ENCODE results near the gene GALNTL6.
"Not testable (repeated sequence)": the region's sequence is repeated elsewhere in the genome, so short reads cannot be mapped to it uniquely, and the experiment has no call there.

GALNTL6 gene

GRCh38 chr4:173041482-173041881 is 1228.3 kb downstream of the GALNTL6 start:
- ATAC-seq, result no peak
- no peaks in the 10 kb centered on the region for H3K4me1 Mint-ChIP-seq
- no peak for DNase-seq
- no peak overlapping the region for H3K27ac Mint-ChIP-seq
- H3K4me3 Mint-ChIP-seq, result no peak overlapping the region
- peaks cover 22% of the 10 kb centered on the region for H3K27me3 Mint-ChIP-seq
- no peaks in the 10 kb centered on the region for H3K9me3 Mint-ChIP-seq

- not testable (repeated sequence) for H3K27ac Mint-ChIP-seq, H3K4me1 Mint-ChIP-seq, ATAC-seq, H3K9me3 Mint-ChIP-seq, H3K4me3 Mint-ChIP-seq, DNase-seq
- peaks cover 22% of the 10 kb centered on the region for H3K27me3 Mint-ChIP-seq
These were observed 1228.9 kb downstream of the GALNTL6 start for GRCh38 chr4:173042139-173042538.

- Mint-ChIP-seq H3K4me1 (no peaks in the 10 kb centered on the region), H3K27me3 (peaks cover 14% of the 10 kb centered on the region), H3K4me3 (no peak overlapping the region), H3K9me3 (no peaks in the 10 kb centered on the region), H3K27ac (no peak overlapping the region)
- ATAC-seq, result no peak
- no peak for DNase-seq
These were observed 1231.1 kb downstream of the GALNTL6 start for GRCh38 chr4:173044340-173044739.

- H3K4me3 Mint-ChIP-seq, result no peak overlapping the region
- H3K27ac Mint-ChIP-seq, result no peak overlapping the region
- ATAC-seq (no peak), DNase-seq (no peak)
- peaks cover 14% of the 10 kb centered on the region for H3K27me3 Mint-ChIP-seq
- H3K4me1 Mint-ChIP-seq, result no peaks in the 10 kb centered on the region
- H3K9me3 Mint-ChIP-seq, result no peaks in the 10 kb centered on the region
These were observed 1232.4 kb downstream of the GALNTL6 start for GRCh38 chr4:173045571-173045970.

- Mint-ChIP-seq H3K4me3 (no peak overlapping the region), H3K27ac (no peak overlapping the region), H3K27me3 (peaks cover 14% of the 10 kb centered on the region), H3K4me1 (no peaks in the 10 kb centered on the region), H3K9me3 (no peaks in the 10 kb centered on the region)
- ATAC-seq, result no peak
- DNase-seq, result no peak
These were observed 1232.9 kb downstream of the GALNTL6 start for GRCh38 chr4:173046144-173046543.

- no peak for ATAC-seq
- DNase-seq, result no peak
- no peak overlapping the region for H3K27ac Mint-ChIP-seq
- no peaks in the 10 kb centered on the region for H3K4me1 Mint-ChIP-seq
- H3K9me3 Mint-ChIP-seq, result no peaks in the 10 kb centered on the region
- H3K27me3 Mint-ChIP-seq, result peaks cover 14% of the 10 kb centered on the region
- no peak overlapping the region for H3K4me3 Mint-ChIP-seq
These were observed 1233.6 kb downstream of the GALNTL6 start for GRCh38 chr4:173046818-173047217.

- Mint-ChIP-seq H3K27ac (no peak overlapping the region), H3K27me3 (no peaks in the 10 kb centered on the region), H3K9me3 (no peaks in the 10 kb centered on the region), H3K4me3 (no peak overlapping the region), H3K4me1 (no peaks in the 10 kb centered on the region)
- DNase-seq (no peak), ATAC-seq (no peak)
These were observed 1238.0 kb downstream of the GALNTL6 start for GRCh38 chr4:173051232-173051631.

GRCh38 chr4:173051716-173052115 is 1238.5 kb downstream of the GALNTL6 start:
- no peaks in the 10 kb centered on the region for H3K4me1 Mint-ChIP-seq
- no peaks in the 10 kb centered on the region for H3K27me3 Mint-ChIP-seq
- DNase-seq, result no peak
- ATAC-seq, result no peak
- no peak overlapping the region for H3K27ac Mint-ChIP-seq
- H3K9me3 Mint-ChIP-seq, result no peaks in the 10 kb centered on the region
- no peak overlapping the region for H3K4me3 Mint-ChIP-seq

GRCh38 chr4:173052439-173052838 is 1239.2 kb downstream of the GALNTL6 start:
- DNase-seq (no peak), ATAC-seq (no peak)
- no peak overlapping the region for H3K27ac Mint-ChIP-seq
- no peaks in the 10 kb centered on the region for H3K4me1 Mint-ChIP-seq
- no peaks in the 10 kb centered on the region for H3K9me3 Mint-ChIP-seq
- H3K27me3 Mint-ChIP-seq, result no peaks in the 10 kb centered on the region
- no peak overlapping the region for H3K4me3 Mint-ChIP-seq

GRCh38 chr4:173056271-173056670 is 1243.1 kb downstream of the GALNTL6 start:
- Mint-ChIP-seq H3K27ac (no peak overlapping the region), H3K4me3 (no peak overlapping the region), H3K4me1 (no peaks in the 10 kb centered on the region), H3K27me3 (no peaks in the 10 kb centered on the region), H3K9me3 (no peaks in the 10 kb centered on the region)
- ATAC-seq, result no peak
- no peak for DNase-seq

GRCh38 chr4:173056710-173057109 is 1243.5 kb downstream of the GALNTL6 start:
- H3K27me3 Mint-ChIP-seq, result no peaks in the 10 kb centered on the region
- no peak overlapping the region for H3K4me3 Mint-ChIP-seq
- ATAC-seq (no peak), DNase-seq (no peak)
- no peak overlapping the region for H3K27ac Mint-ChIP-seq
- H3K4me1 Mint-ChIP-seq, result no peaks in the 10 kb centered on the region
- H3K9me3 Mint-ChIP-seq, result no peaks in the 10 kb centered on the region

GRCh38 chr4:173057442-173057841 is 1244.2 kb downstream of the GALNTL6 start:
- H3K4me1 Mint-ChIP-seq, result no peaks in the 10 kb centered on the region
- DNase-seq, result no peak
- H3K9me3 Mint-ChIP-seq, result no peaks in the 10 kb centered on the region
- no peak overlapping the region for H3K27ac Mint-ChIP-seq
- no peak overlapping the region for H3K4me3 Mint-ChIP-seq
- ATAC-seq, result no peak
- no peaks in the 10 kb centered on the region for H3K27me3 Mint-ChIP-seq

GRCh38 chr4:173057901-173058300 is 1244.7 kb downstream of the GALNTL6 start:
- Mint-ChIP-seq H3K27me3 (no peaks in the 10 kb centered on the region), H3K27ac (no peak overlapping the region), H3K9me3 (peaks cover 0 to 4% of the 10 kb centered on the region in 2 donors), H3K4me3 (no peak overlapping the region), H3K4me1 (no peaks in the 10 kb centered on the region)
- ATAC-seq (no peak), DNase-seq (no peak)

- Mint-ChIP-seq H3K27ac (no peak overlapping the region), H3K4me1 (no peaks in the 10 kb centered on the region), H3K4me3 (no peak overlapping the region), H3K9me3 (peaks cover 19 to 23% of the 10 kb centered on the region in 2 donors), H3K27me3 (no peaks in the 10 kb centered on the region)
- DNase-seq (no peak), ATAC-seq (no peak)
These were observed 1248.0 kb downstream of the GALNTL6 start for GRCh38 chr4:173061160-173061559.

- Mint-ChIP-seq H3K4me3 (no peak overlapping the region), H3K4me1 (no peaks in the 10 kb centered on the region), H3K9me3 (peaks cover 18 to 31% of the 10 kb centered on the region in 2 donors), H3K27me3 (no peaks in the 10 kb centered on the region), H3K27ac (no peak overlapping the region)
- no peak for DNase-seq
- no peak for ATAC-seq
These were observed 1260.8 kb downstream of the GALNTL6 start for GRCh38 chr4:173073939-173074500.

- no peak for DNase-seq
These were observed 1261.3 kb downstream of the GALNTL6 start for GRCh38 chr4:173074501-173074946.

More at GRCh38 chr4:173074501-173074946, 1261.3 kb downstream of the GALNTL6 start:
- Mint-ChIP-seq H3K4me3 (no peak overlapping the region), H3K27me3 (no peaks in the 10 kb centered on the region), H3K9me3 (peaks cover 13 to 28% of the 10 kb centered on the region in 2 donors), H3K4me1 (no peaks in the 10 kb centered on the region), H3K27ac (no peak overlapping the region)
- no peak for ATAC-seq
